ENCODE measurements around the gene RPS19.

- no peak for TF ChIP-seq CTCF (IDR thresholded peaks at IDR 0.05 in 8 of 11, conservative IDR thresholded peaks at IDR 0.05 in 3 of 11)
- TF ChIP-seq POLR2AphosphoS5 (IDR thresholded peaks at IDR 0.05): peak; percentile 24 to 42 (median 30)
Observed at GRCh38 chr19:41905273-41906002, 45.4 kb downstream of the RPS19 start.

Data from spleen (tissue), 7 donors.